Colon (tissue), 2 donors: ENCODE measurements around the gene TPM3.
"Not testable (repeated sequence)": the region's sequence is repeated elsewhere in the genome, so short reads cannot be mapped to it uniquely, and the experiment has no call there.

Experiments
- FAIRE-seq: peaks from 2 replicates; lab custom pipeline; 2012; peaks lifted over from hg19 to GRCh38; lab: Jason Lieb, UNC
- donor health status: control.
- donor health status: control.

Gene TPM3

GRCh38 chr1:154191990-154192461 is at the start of gene TPM3:
TPM3 (minus strand) TSS chr1:154192100; CDS start chr1:154192018, 82 bp downstream.
- no peak for FAIRE-seq

- no peak for FAIRE-seq
Observed at GRCh38 chr1:154240294-154240833, 48.5 kb upstream of the TPM3 start.

DNA sequence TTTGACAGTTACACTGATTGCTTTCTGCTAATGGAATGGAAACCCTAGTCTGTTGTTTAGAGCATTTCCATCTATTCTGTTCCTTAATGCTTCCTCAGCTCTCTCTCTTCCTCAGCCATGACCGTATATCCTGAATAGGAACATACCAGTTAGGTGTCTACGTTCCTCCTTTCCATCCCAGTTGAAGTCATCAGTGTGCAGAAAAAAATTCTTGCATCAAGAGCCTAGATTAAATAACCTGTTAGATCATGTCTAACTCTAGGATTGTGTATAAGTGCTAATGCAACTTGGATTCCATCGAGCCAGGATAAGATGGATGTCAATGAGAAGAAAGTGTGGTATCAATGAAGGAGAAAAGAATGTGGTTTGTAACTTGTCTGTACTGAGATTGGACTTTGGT is 47.6 kb upstream of the TPM3 start:
- no peak for FAIRE-seq

GRCh38 chr1:154237880-154238506 is 46.1 kb upstream of the TPM3 start:
- no peak for FAIRE-seq

DNA sequence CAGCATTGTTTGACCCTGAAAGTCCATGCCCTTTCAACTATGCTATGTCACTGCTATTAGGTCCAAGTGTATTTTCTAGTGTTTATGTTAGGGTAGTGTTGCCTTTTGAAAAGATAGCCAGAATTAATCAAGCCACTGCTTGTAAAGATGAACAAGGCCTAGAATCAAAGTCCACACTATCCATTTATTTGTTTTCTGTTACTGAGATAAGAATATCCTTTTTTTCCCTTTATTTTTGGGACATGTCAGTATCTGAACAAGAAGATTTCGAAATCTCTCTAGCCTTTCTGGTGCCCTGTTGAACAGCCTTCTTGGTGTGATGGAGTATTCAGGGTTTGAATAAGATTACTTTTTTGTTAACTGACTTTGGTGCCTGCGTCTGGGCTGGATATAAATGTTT is 45.5 kb upstream of the TPM3 start:
- no peak for FAIRE-seq

GRCh38 chr1:154236855-154237254 is 45.0 kb upstream of the TPM3 start:
- FAIRE-seq: no peak

DNA sequence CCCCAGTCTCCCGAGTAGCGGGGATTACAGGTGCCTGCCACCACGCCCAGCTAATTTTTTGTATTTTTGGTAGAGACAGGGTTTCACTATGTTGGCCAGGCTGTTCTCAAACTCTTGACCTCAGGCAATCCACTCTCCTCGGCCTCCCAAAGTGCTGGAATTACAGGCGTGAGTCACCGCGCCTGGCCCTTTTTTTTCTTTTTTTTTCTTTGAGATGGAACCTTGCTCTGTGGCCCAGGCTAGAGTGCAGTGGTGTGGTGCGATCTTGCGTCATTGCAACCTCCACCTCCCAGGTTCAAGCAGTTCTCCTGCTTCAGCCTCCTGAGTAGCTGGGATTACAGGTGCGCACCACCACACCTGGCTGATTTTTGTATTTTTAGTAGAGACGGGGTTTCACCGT is 41.2 kb upstream of the TPM3 start:
- not testable (repeated sequence) for FAIRE-seq

- FAIRE-seq: not testable (repeated sequence)
Observed at GRCh38 chr1:154231112-154231511, 39.2 kb upstream of the TPM3 start.

GRCh38 chr1:154225370-154225769 is 33.5 kb upstream of the TPM3 start:
- no peak for FAIRE-seq

DNA sequence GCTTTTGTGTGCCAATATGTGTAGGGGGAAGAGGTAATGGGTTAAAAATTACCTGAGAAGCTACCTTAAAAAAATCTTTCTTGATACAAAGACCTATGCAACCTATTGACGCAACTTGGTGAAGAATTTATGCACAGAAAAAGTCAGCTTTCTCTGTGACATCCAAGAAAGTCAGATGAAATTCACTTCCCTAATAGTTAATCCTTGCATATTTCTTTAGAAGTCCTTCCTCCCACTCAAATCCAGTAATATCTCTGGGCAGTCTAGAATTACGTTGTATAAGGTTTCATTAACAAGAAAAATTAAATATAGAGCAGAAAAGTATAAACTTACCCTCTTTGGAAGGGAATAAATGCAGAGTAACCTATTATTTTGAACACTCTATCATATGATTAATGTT is 31.7 kb upstream of the TPM3 start:
- no peak for FAIRE-seq

GRCh38 chr1:154222918-154223317 is 31.0 kb upstream of the TPM3 start:
- no peak for FAIRE-seq

GRCh38 chr1:154222518-154222917 is 30.6 kb upstream of the TPM3 start:
- FAIRE-seq: no peak

DNA sequence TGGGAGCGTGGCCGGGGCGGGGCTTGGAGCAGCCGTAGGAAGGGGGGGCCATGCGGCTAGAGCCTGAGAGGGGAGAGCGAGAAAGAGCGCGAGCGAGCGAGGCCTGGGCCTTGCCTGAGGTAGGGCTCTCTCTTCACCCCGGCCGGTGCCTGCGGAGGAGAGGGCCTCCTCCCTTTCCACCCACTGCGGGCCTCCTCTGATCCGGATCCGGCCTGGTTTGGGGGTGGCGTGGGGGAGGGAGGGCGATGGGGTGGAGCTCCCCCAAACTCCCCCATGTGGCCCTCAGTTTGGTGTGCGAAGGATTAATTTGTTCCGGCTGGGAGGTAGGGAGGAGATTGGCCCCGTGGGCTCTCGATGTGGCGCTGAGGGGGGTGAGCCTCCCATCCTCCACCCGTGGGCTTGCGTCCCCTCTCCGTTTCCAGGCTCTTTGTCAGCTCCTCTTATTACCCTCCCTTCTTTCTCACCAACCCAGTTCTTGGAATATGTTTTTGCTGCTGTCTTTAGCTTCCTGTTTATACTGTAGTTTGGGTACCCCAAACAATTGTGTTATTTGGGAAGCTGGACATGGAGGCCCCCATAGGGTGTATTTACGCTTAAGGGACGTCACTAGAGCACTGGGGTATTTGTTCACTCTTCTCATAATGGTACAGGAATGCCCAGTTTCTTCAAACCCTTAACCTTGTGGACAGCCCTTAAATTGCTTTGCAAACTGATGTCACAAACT is 29.5 kb upstream of the TPM3 start:
- no peak for FAIRE-seq

GRCh38 chr1:154220970-154221277 is 29.0 kb upstream of the TPM3 start:
- FAIRE-seq: no peak

- no peak for FAIRE-seq
Observed at GRCh38 chr1:154220071-154220969, 28.4 kb upstream of the TPM3 start, which contains the start of gene UBAP2L. UBAP2L (plus strand) TSS chr1:154220955; CDS start chr1:154225124, 4,169 bp downstream.

- no peak for FAIRE-seq
Observed at GRCh38 chr1:154219541-154219940, 27.6 kb upstream of the TPM3 start.

DNA sequence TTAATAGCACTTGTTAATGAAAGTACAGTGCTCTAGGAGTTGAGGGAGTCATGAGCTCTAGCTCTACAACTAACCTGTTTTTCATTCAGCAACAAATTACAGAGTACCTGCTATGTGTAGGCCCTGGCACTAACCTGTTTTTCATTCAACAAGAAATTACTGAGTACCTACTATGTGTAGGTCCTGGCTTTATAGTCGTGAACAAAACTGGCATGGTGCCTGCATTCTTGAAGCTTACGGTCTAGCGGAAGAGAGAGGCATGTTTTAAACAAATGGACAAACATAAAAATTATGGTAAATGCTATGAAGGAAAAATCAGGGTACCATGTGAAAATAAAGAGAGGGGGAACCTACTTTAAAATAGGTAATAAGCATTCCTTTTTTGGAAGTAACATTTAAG is 26.6 kb upstream of the TPM3 start:
- FAIRE-seq: no peak

DNA sequence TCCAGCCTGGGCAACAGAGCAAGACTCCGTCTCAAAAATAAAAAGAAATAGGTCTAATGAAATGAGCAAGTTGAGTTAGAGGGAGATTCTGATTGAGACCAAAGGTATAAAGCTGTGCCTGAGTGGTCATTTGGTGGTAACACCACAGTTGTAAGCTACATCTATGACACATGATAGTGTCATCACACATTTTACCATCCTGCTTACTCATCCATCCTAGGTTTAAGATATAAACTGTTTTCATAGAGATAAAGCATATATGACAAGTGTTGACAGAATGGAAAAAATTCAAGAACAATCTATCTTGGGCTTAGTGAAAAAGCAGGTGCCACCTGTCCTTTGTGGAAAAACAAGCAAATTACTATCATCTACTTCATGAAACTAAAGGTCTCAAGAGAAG is 21.4 kb upstream of the TPM3 start:
- no peak for FAIRE-seq

- no peak for FAIRE-seq
Observed at GRCh38 chr1:154212083-154212482, 20.2 kb upstream of the TPM3 start.

GRCh38 chr1:154208677-154209388 is 16.9 kb upstream of the TPM3 start:
- FAIRE-seq: no peak

GRCh38 chr1:154207262-154207661 is 15.4 kb upstream of the TPM3 start:
- FAIRE-seq: no peak

DNA sequence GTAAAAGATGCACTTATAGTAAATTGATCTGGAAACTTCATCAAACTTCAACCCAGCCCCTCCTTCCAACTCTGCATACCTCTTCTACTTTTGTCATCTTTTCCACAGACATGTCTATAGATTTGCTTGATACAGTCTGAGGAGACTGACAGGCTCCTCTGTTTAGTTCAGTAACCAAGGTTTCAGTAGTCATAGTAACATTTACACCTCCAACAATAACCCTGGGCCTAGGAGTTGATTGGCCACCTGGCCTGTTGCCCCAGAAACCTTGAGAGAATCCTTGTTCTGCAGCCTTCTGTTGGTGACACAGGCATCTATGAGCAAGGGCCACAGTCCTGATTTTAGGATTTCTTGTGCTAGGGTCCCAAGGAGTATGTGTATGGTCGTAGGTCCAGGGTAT is 14.3 kb upstream of the TPM3 start, which contains the start of gene CFAP141:
CFAP141 (minus strand) TSS at position 138 of the 400 bp plus-strand sequence; CDS start at position 112, 26 bp downstream.
- no peak for FAIRE-seq
